Tibial nerve (tissue), 4 donors: ENCODE results near the gene PIK3CD.

Experiments
- CTCF ChIP-seq, 5 experiments: fragments of 200-600 bp in 3 of 5; fragments of 450-650 bp in 2 of 5; sonication (generic) in 3 of 5; IDR thresholded peaks; one replicate each; pipeline ENCODE4 v1.5.1; 2016 to 2019; ENCODE audit warnings: antibody characterized with exemption in 5 of 5, mild to moderate bottlenecking in 3 of 5, moderate library complexity in 2 of 5
- EP300 ChIP-seq, 2 donors: sonication (generic); formaldehyde crosslinking; IDR thresholded peaks; one replicate each; pipeline ENCODE4 v1.6.1; 2017; ENCODE audit warnings: antibody characterized with exemption in 2 of 2, mild to moderate bottlenecking in 1 of 2
- POLR2A ChIP-seq, 2 donors: fragments of 450-650 bp; IDR thresholded peaks; one replicate each; pipeline ENCODE4 v1.6.1; 2017; ENCODE audit warnings: antibody characterized with exemption in 2 of 2, mild to moderate bottlenecking in 2 of 2, moderate library complexity in 2 of 2

GRCh38 chr1:9776685-9777084, 125.2 kb downstream of the PIK3CD start:
- TF ChIP-seq CTCF (IDR thresholded peaks at IDR 0.05) (no peak), POLR2A (IDR thresholded peaks at IDR 0.05) (no peak), EP300 (IDR thresholded peaks at IDR 0.05) (no peak)
